H9 (cell line): ENCODE data around the gene ANKS1B. TPM values are rescaled to one million over a fixed set of nuclear protein-coding genes. Genes with fewer than 3 reads are reported as not detected.

ENCODE experiments used
- DNase-seq: peaks from one replicate; pipeline ENCODE4 v3.0.0-alpha.2; 2017
- H2AFZ ChIP-seq: one replicate; pipeline ENCODE4 v1.6.1; 2013; ENCODE audit warnings: mild to moderate bottlenecking, low read length, control low read depth, moderate library complexity
- H2AK5ac ChIP-seq: 2 replicates; pipeline ENCODE4 v1.6.1; 2013; ENCODE audit warnings: low read length, control low read depth, mixed read lengths; ENCODE audit not compliant: insufficient read length
- H2BK120ac ChIP-seq: one replicate; pipeline ENCODE4 v1.6.1; 2013; ENCODE audit warnings: low read depth, mild to moderate bottlenecking, low read length, control low read depth, inconsistent platforms; ENCODE audit not compliant: poor library complexity, severe bottlenecking
- H2BK12ac ChIP-seq: 2 replicates; pipeline ENCODE4 v1.6.1; 2013; ENCODE audit warnings: low read length, control low read depth, mixed read lengths, low read depth; ENCODE audit not compliant: insufficient read length
- H2BK15ac ChIP-seq: 2 replicates; pipeline ENCODE4 v1.6.1; 2013; ENCODE audit warnings: low read depth, low read length, control low read depth
- H2BK20ac ChIP-seq: one replicate; pipeline ENCODE4 v1.6.1; 2013; ENCODE audit warnings: low read depth, mild to moderate bottlenecking, low read length, control low read depth, inconsistent platforms; ENCODE audit not compliant: poor library complexity, severe bottlenecking
- H2BK5ac ChIP-seq: 2 replicates; pipeline ENCODE4 v1.6.1; 2013; ENCODE audit warnings: low read length, control low read depth, mixed read lengths; ENCODE audit not compliant: insufficient read length
- H3K14ac ChIP-seq: 2 replicates; pipeline ENCODE4 v1.6.1; 2013; ENCODE audit warnings: low read length, control low read depth; ENCODE audit not compliant: insufficient read depth
- H3K18ac ChIP-seq: 2 replicates; pipeline ENCODE4 v1.6.1; 2013; ENCODE audit warnings: low read depth, mild to moderate bottlenecking, mixed read lengths, low read length, control low read depth; ENCODE audit not compliant: insufficient read length
- H3K23ac ChIP-seq: 2 replicates; pipeline ENCODE4 v1.6.1; 2013; ENCODE audit warnings: low read length, control low read depth, mixed read lengths, low read depth; ENCODE audit not compliant: insufficient read length
- H3K23me2 ChIP-seq: 2 replicates; pipeline ENCODE4 v1.6.1; 2013; ENCODE audit warnings: low read depth, mild to moderate bottlenecking, mixed read lengths, low read length, control low read depth; ENCODE audit not compliant: insufficient read length, poor library complexity, severe bottlenecking
- H3K27ac ChIP-seq: 2 replicates; pipeline ENCODE4 v1.5.1; 2013; ENCODE audit warnings: low read length, control low read depth, mixed read lengths, low read depth; ENCODE audit not compliant: insufficient read length
- H3K27me3 ChIP-seq: 2 replicates; pipeline ENCODE4 v1.6.1; 2013; ENCODE audit warnings: low read length, control low read depth, inconsistent platforms; ENCODE audit not compliant: insufficient read depth
- H3K4ac ChIP-seq: 2 replicates; pipeline ENCODE4 v1.6.1; 2013; ENCODE audit warnings: low read depth, mild to moderate bottlenecking, control low read depth, inconsistent platforms, low read length, moderate library complexity
- H3K4me1 ChIP-seq: 2 replicates; pipeline ENCODE4 v1.6.1; 2013; ENCODE audit warnings: low read length, control low read depth, inconsistent platforms; ENCODE audit not compliant: insufficient read depth
- H3K4me2 ChIP-seq: 2 replicates; pipeline ENCODE4 v1.6.1; 2013; ENCODE audit warnings: low read length, control low read depth, mixed read lengths; ENCODE audit not compliant: insufficient read length, insufficient read depth
- H3K56ac ChIP-seq: 2 replicates; pipeline ENCODE4 v1.6.1; 2013; ENCODE audit warnings: low read depth, mild to moderate bottlenecking, mixed read lengths, low read length, control low read depth; ENCODE audit not compliant: insufficient read length
- H3K79me1 ChIP-seq: 2 replicates; pipeline ENCODE4 v1.6.1; 2013; ENCODE audit warnings: low read depth, mild to moderate bottlenecking, moderate library complexity, low read length, control low read depth, inconsistent platforms; ENCODE audit not compliant: insufficient read depth, poor library complexity, severe bottlenecking
- H3K79me2 ChIP-seq: 2 replicates; pipeline ENCODE4 v1.6.1; 2013; ENCODE audit warnings: low read length, control low read depth, inconsistent platforms; ENCODE audit not compliant: insufficient read depth
- H3K9ac ChIP-seq: 2 replicates; pipeline ENCODE4 v1.6.1; 2013; ENCODE audit warnings: low read length, control low read depth, mixed read lengths; ENCODE audit not compliant: insufficient read length; ENCODE audit errors: extremely low read depth
- H3K9me3 ChIP-seq: one replicate; pipeline ENCODE4 v1.6.1; 2013; ENCODE audit warnings: low read depth, low read length, inconsistent platforms; ENCODE audit not compliant: control insufficient read depth
- H3T11ph ChIP-seq: one replicate; pipeline ENCODE4 v1.6.1; 2013; ENCODE audit warnings: mild to moderate bottlenecking, low read length, control low read depth, inconsistent platforms
- H4K20me1 ChIP-seq: one replicate; pipeline ENCODE4 v1.6.1; 2013; ENCODE audit not compliant: control insufficient read depth, insufficient read length, insufficient read depth
- H4K5ac ChIP-seq: 2 replicates; pipeline ENCODE4 v1.6.1; 2013; ENCODE audit warnings: low read depth, mild to moderate bottlenecking, mixed read lengths, low read length, control low read depth; ENCODE audit not compliant: insufficient read length
- H4K8ac ChIP-seq: replicated peaks from 2 replicates; pipeline ENCODE4 v1.6.1; 2013; ENCODE audit warnings: low read length, control low read depth, mixed read lengths, low read depth; ENCODE audit not compliant: insufficient read length
- H4K91ac ChIP-seq: 2 replicates; pipeline ENCODE4 v1.6.1; 2013; ENCODE audit warnings: low read depth, mild to moderate bottlenecking, moderate library complexity, mixed read lengths, low read length, control low read depth; ENCODE audit not compliant: insufficient read length
- H3K27ac Mint-ChIP-seq, 3 experiments: 2 replicates in 2 of 3; 3 replicates in 1 of 3; pipeline ENCODE4 v1.8.0; 2020 to 2021; ENCODE audit warnings: mixed read lengths in 3 of 3, mild to moderate bottlenecking in 1 of 3, moderate library complexity in 1 of 3
- H3K27me3 Mint-ChIP-seq: 2 replicates; pipeline ENCODE4 v1.8.0; 2021; ENCODE audit warnings: low read depth, mild to moderate bottlenecking, moderate library complexity, mixed read lengths
- H3K36me3 Mint-ChIP-seq, 3 experiments: 2 replicates in 2 of 3; 3 replicates in 1 of 3; pipeline ENCODE4 v1.8.0; 2020 to 2021; ENCODE audit warnings: low read depth in 3 of 3, mixed read lengths in 3 of 3; ENCODE audit not compliant: insufficient read depth in 1 of 3
- H3K4me1 Mint-ChIP-seq, 2 experiments: 2 replicates each; pipeline ENCODE4 v1.8.0; 2020; ENCODE audit warnings: mixed read lengths in 2 of 2
- H3K4me3 Mint-ChIP-seq, 2 experiments: 2 replicates in 1 of 2; 3 replicates in 1 of 2; pipeline ENCODE4 v1.8.0; 2020 to 2021; ENCODE audit warnings: mild to moderate bottlenecking in 2 of 2, mixed read lengths in 2 of 2, moderate library complexity in 1 of 2
- H3K9me3 Mint-ChIP-seq, 2 experiments: 2 replicates in 1 of 2; 3 replicates in 1 of 2; pipeline ENCODE4 v1.8.0; 2020; ENCODE audit warnings: mild to moderate bottlenecking in 2 of 2, mixed read lengths in 2 of 2, moderate library complexity in 1 of 2
- CTCF ChIP-seq: fragments of 200-600 bp; sonication (generic); conservative IDR thresholded peaks from 3 replicates; pipeline ENCODE4 v1.8.0; 2021; ENCODE audit warnings: antibody characterized with exemption, mild to moderate bottlenecking
- WGBS: extraction: QIAGEN DNeasy Blood & Tissue Kit; methylation state at CpG from one replicate; pipeline ENCODE4 v1.1.7; 2013; ENCODE audit warnings: missing lambda C conversion rate, low lambda C conversion rate, mixed read lengths; ENCODE audit not compliant: insufficient read length; ENCODE audit errors: extremely low coverage; 5-methylcytosine and 5-hydroxymethylcytosine counted together
- total RNA-seq: library from RNA; stranded (reverse); gene quantifications from 2 replicates; pipeline ENCODE4 v1.2.1, GENCODE V29; 2021

ANKS1B gene
- total RNA-seq, 1 experiment from 2014 or later, result 4.1 TPM

- Histone ChIP-seq H3K4me1 (no peaks in the 10 kb centered on the region), H3K4me2 (no peak overlapping the region), H2BK15ac (no peak overlapping the region), H4K91ac (no peak overlapping the region), H4K20me1 (no peaks in the 10 kb centered on the region), H3T11ph (no peak overlapping the region), H2BK120ac (no peak overlapping the region), H4K5ac (no peak overlapping the region), H3K79me2 (no peaks in the 10 kb centered on the region), H3K4ac (no peak overlapping the region), H2AFZ (no peak overlapping the region), H3K79me1 (no peaks in the 10 kb centered on the region), H3K9me3 (no peaks in the 10 kb centered on the region), H3K56ac (no peak overlapping the region), H3K18ac (no peak overlapping the region), H2AK5ac (no peak overlapping the region), H3K9ac (no peak overlapping the region), H3K23me2 (no peaks in the 10 kb centered on the region), H2BK12ac (no peak overlapping the region), H3K23ac (no peak overlapping the region), H2BK20ac (no peak overlapping the region), H2BK5ac (no peak overlapping the region), H3K27ac (no peak overlapping the region), H3K14ac (no peak overlapping the region), H3K27me3 (no peaks in the 10 kb centered on the region), H4K8ac (no peak overlapping the region)
- Mint-ChIP-seq H3K36me3 (no peaks in the 10 kb centered on the region), H3K27ac (no peak overlapping the region), H3K4me1 (no peaks in the 10 kb centered on the region), H3K9me3 (no peaks in the 10 kb centered on the region; a peak in 1 of 5 replicates), H3K4me3 (no peak overlapping the region), H3K27me3 (no peaks in the 10 kb centered on the region)
- no peak for TF ChIP-seq CTCF
- DNase-seq, result no peak
- WGBS, result no CpG with 5 or more reads among the region's 2 CpGs
Measured at GRCh38 chr12:99332936-99333591, 651.7 kb downstream of the ANKS1B start.
